Eye (tissue), 1 donor: ENCODE data around the gene SORCS2.
"Not testable (repeated sequence)": the region's sequence is repeated elsewhere in the genome, so short reads cannot be mapped to it uniquely, and the experiment has no call there.

ENCODE experiments used
- DNase-seq: peaks from one replicate; pipeline ENCODE4 v3.0.0-alpha.2; 2015

The SORCS2 gene

GRCh38 chr4:7160951-7161440 lies 31.3 kb upstream of the SORCS2 start:
- DNase-seq = no peak

- DNase-seq = no peak
These were observed 30.6 kb upstream of the SORCS2 start for GRCh38 chr4:7161721-7162214.

DNA sequence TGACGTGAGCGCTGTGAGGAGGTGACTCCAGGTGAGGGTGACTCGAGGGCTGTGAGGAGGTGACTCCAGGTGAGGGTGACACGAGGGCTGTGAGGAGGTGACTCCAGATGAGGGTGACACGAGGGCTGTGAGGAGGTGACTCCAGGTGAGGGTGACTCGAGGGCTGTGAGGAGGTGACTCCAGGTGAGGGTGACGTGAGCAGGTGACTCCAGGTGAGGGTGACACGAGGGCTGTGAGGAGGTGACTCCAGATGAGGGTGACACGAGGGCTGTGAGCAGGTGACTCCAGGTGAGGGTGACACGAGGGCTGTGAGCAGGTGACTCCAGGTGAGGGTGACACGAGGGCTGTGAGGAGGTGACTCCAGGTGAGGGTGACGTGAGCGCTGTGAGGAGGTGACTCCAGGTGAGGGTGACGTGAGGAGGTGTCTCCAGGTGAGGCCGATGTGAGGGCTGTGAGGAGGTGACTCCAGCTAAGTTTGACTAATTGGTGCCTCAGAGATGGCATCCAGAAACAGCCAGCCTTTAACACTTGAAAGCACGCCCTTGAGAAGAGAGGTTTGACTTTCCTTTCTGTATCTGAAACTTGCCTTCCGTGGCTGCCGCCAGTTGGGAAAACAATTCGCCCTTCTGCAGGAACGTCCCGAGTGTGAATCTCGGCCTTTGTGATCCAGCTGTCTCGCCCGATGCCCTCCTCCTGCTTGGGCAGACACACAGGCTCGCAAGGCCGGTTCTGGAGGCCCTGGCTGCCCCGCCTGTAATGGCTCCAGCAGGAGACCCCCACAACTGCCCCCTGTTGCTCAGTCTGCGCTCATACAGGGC lies 27.1 kb upstream of the SORCS2 start:
- not testable (repeated sequence) for DNase-seq

- no peak for DNase-seq
These were observed 26.5 kb upstream of the SORCS2 start for GRCh38 chr4:7165874-7166201.

DNA sequence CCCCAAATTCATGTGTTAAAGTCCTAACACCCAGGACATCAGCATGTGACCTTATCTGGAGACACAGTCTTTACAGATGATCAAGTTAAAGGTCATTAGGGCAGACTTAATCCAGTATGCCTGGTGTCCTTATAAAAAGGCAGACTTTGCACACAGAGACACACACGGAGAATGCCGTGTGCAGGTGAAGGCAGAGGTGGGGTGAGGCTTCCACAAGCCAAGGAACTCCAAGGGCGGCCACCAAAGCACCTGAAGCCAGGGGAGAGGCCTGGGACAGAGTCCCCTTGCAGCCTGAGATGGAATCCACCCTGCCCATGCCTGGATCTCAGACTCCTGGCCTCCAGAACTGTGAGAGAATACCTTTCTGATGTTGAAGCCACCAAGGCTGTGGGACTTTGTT lies 26.1 kb upstream of the SORCS2 start:
- no peak for DNase-seq

- peak; percentile 67 for DNase-seq
These were observed 25.2 kb upstream of the SORCS2 start for GRCh38 chr4:7166981-7167700.

GRCh38 chr4:7167706-7168105 lies 24.6 kb upstream of the SORCS2 start:
- DNase-seq = peak; percentile 35

DNA sequence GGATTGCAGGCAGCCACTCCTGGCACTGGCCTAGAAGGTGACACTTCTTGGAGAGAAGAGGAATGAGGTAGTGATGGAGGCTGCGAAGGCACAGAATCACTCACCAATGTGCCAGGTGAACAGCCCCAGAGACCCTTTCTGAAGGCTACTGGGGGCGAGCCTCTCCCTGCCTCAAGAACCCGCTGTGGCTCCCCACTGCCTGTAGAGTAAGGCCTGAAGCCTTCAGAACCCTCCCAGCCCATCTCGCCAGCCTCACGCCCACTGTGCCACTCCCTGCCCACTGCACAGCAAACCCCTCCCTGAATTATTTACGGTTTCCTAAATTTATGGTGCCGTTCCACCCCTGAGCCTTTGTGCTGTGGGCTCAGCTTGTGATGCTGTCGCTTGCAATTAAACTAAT lies 24.2 kb upstream of the SORCS2 start:
- no peak for DNase-seq

- DNase-seq = no peak
These were observed 23.2 kb upstream of the SORCS2 start for GRCh38 chr4:7169134-7169533.

- no peak for DNase-seq
These were observed 22.3 kb upstream of the SORCS2 start for GRCh38 chr4:7170012-7170411.

DNA sequence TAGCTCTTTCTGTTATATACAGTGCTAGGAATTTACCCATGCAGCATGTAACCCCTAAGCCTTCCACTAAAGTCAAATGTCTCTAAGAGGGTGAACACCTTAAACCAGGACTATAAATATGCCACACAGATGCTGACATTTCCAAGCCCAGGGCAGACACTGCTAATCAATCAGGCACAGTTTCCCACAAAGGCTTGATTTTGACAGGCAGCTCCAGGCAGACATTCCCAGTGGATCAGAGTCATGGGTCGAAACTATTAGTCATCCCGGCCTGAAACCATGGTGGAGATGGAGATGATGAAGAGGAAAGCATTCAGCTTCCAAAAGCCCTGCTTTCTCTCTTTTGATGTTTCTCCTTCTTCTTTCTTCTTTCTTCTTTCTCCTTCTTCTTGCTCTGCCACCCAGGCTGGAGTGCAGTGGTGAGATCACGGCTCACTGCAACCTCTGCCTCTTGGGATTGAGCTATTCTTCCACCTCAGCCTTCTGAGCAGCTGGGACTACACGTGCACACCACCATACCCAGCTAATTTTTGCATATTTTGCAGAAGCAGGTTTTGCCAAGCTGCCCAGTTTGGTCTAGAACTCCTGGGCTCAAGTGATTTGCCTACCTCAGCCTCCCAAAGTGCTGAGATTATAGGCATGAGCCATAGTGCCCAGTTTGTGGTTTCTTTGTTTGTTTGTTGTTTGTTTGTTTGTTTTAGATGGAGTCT lies 21.0 kb upstream of the SORCS2 start:
- DNase-seq = peak; percentile 43

DNA sequence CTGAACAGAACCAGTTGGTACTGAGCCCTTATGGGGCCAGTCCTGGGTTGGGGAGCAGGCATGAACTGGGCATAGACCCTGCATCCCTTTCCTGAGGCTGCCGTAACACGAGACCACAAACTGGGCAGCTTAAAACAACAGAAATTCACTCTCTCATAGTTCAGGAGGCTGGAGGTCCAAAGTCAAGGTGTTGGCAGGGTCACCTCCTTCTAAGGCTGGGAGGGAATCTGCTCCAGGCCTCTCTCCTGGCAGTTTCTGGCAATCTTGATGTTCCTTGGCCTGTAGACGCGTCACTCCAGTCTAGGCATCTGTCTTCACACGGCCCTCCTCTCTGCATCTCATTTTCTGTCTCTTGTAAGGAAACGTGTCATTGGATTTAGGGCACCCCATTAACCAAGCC lies 19.8 kb upstream of the SORCS2 start:
- DNase-seq = no peak

- DNase-seq = no peak
These were observed 19.4 kb upstream of the SORCS2 start for GRCh38 chr4:7172946-7173345.

DNA sequence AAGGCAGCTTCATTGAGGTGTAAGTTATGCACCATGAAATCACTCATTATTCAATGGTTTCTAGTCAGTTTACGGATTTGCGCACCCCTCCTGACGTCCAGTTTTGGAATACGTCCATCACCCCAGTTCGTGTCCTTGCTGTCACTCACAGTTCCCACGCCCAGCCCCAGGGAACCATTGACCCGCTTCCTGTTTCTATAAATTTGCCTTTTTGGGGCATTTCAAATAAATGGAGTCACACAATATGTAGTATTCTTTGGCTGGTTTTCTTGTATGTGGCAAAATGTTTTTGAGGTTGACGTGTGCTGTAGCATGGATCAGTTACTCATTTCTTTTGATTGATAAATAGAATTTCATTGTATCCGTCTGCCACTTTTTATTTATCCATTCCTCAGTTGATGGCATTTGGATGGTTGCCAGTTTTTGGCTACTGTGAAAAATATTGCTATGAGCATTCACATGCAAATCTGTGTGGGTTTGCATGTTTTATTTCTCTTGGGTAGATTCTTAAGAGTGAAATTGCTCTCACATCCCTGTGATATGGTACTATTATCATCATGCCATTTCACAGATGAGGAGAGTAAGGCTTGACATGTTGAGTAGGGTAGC lies 18.4 kb upstream of the SORCS2 start:
- DNase-seq = no peak

DNA sequence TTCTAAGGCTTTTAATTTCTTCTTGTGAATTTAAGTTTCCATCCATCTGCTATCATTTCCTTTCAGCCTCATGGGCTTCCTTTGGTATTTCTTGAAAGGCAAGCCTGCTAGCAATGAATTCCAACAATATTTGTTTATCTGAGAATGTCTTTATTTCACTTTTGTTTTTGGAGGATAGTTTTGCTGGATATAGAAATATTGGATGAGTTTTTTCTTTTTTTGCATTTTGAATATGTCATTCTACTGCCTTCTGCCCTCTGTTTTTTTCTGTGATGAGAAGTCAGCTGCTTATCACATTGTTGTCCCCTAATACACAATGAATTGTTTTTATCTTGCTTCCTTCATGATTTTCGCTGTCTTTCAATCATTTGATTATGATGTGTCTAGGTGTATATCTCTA lies 13.2 kb upstream of the SORCS2 start:
- DNase-seq = no peak

GRCh38 chr4:7180938-7181337 lies 11.4 kb upstream of the SORCS2 start:
- no peak for DNase-seq

DNA sequence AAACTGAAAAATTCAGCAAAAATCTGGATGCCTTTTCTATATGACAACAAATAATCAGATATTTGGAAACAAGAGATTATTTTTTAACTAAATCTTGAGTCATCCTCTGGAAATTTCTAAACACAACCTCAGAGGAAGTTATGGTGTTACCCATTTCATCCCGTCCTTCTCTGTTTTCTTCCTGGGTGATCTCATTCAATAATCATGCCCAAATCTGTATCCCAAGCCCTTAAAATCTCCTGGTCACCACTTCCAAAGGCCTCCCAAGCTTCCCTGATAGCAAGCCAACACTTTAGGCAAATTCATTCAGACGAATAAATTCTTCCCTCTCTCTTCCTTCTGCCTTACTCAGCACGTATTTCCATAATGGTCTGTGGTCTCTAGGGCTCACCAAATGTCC lies 9.7 kb upstream of the SORCS2 start:
- no peak for DNase-seq

DNA sequence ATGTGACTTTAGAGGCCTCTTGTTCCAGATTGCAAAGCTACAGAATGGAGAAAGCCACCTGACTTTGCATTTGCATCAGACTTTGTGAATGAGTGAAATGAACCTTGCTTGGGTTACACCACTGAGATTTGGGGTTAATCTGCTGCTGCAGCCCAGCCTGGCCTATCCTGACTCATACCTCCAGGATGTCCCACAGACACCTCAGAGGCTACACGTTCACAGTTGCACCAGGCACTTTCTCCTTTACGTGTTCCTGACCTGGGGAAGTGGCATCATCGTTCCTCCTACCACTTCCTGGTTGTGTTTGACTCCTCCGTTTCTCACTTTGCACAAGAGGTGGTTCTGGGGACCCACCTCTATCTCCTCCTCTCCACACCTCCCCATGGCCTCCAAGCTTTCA lies 9.2 kb upstream of the SORCS2 start:
- no peak for DNase-seq

DNA sequence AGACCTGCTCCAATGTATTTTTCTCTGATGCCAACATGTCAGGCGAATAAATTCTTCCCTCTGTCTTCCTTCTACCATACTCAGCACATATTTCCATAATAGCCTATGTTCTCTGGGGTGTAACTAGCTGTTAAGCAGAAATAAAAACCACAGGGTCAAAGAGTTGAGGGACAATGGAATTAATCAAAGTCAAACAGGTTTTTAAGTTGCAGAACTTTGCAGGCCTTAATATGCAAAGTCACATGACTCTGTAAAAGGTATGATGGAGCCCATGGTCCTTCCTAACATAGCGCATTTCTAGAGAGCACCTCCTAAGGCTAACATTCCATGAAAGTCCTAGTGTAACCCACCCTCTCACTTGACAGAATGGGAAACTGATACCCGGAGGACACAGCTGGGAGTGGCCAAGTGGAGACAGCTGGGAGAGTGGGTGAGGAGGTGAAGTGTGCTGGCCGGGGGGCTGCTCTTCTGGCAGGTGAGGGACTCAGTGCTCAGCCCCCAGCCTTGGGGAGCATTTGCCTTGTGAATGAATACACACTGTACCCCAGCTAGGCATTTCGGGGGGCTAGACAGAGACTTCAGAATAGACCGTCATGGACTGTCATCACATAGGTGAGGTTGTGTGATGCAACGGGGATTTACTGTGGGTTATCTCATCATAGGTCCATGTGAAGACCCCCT lies 8.4 kb upstream of the SORCS2 start:
- DNase-seq = no peak

DNA sequence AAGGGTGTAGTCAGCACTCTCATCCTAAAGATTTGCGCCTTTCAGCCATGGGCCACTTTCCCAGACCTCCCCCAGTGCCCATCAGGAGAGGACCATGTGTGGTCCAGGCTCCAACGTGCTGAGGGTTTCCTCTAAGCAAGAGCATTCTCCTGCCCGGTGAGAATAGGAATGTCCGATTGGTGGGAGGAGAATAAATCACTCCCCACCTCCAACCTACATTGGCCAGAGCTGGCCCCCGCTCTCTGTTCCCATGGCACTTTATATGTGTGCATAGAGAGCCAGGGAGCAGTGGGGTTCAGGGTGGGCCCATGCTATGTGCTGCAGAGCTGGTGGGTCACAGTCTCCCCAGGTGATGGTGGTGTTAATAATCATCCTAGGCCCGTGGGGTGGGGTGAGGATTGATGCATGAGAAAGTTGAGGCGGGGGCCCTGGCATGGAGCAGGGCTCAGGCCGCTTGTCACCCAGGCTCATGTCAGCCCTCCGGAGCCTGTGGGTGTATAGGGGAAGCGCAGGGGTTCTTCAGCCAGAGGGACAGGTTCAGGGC lies 6.8 kb upstream of the SORCS2 start:
- DNase-seq = no peak

- no peak for DNase-seq
These were observed 6.3 kb upstream of the SORCS2 start for GRCh38 chr4:7186031-7186430.

DNA sequence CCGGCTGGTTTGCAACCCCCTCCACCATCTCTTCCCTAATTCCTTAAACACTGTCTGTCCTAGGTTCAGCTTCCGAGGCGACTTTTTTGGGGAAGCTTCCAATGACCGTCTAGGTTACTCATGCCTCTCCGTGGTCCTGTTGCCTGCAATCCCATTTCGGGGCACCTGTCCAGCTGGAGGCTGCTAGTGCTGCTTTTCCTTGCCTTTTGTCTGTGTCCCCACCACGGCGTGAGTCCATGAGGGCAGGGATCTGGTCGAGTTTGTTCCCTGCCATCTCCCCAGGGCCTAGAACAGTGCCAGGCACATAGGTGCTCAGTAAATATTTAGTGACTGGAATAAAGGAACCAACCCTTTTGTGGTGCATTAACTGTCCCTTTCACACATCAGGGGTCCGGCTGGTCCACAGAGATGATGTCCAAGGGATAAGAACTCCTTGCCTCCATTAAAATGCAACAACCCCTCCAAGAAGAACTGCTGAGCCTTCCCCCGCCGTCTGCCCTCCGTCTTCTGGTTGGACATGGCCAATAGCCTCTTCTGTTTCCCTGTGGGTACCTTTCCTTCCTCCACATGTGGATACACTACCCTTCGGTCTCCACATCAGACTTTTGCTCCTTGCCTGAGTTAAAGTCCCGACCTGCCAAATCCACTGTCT lies 5.7 kb upstream of the SORCS2 start:
- DNase-seq = no peak
